HL-60 (cell line): ENCODE data around the gene DDX23.

Source experiments
- CTCF ChIP-seq: IDR thresholded peaks from one replicate; pipeline ENCODE4 v1.5.1; 2011; ENCODE audit warnings: low read length, control low read depth, inconsistent platforms; ENCODE audit not compliant: insufficient read depth
- GABPA ChIP-seq: IDR thresholded peaks from 2 replicates; pipeline ENCODE4 v1.6.1; 2012; ENCODE audit warnings: low read depth
- POLR2AphosphoS5 ChIP-seq: IDR thresholded peaks from 2 replicates; pipeline ENCODE4 v1.6.1; 2012; ENCODE audit warnings: low read depth
- REST ChIP-seq: IDR thresholded peaks from 2 replicates; pipeline ENCODE4 v1.6.1; 2012; ENCODE audit warnings: low read depth; ENCODE audit not compliant: insufficient replicate concordance
- SPI1 ChIP-seq: IDR thresholded peaks from 2 replicates; pipeline ENCODE4 v1.6.1; 2012; ENCODE audit warnings: low read depth, mild to moderate bottlenecking, borderline replicate concordance

- no peak for TF ChIP-seq POLR2AphosphoS5
- TF ChIP-seq CTCF = peak; percentile 62
- TF ChIP-seq SPI1 = no peak
- no peak for TF ChIP-seq GABPA
- no peak for TF ChIP-seq REST
Measured at GRCh38 chr12:48890657-48891418, 38.9 kb upstream of the DDX23 start.
